NCI-H146 treated with DMSO at 0.1 percent for 48 hours (cell line): ENCODE data around the gene CRYBB3.

Experiments used
- DNase-seq: peaks from one replicate; lab custom pipeline; 2025; ENCODE audit not compliant: unreplicated experiment; lab: John Stamatoyannopoulos, UW

The CRYBB3 gene

GRCh38 chr22:25199731-25200520, at the start of gene CRYBB3:
TSS of gene CRYBB3 (plus strand) at chr22:25199858. CDS start at chr22:25201397, 1,539 bp downstream.
- DNase-seq: no peak

GRCh38 chr22:25153961-25154666, 45.5 kb upstream of the CRYBB3 start:
- DNase-seq: no peak

GRCh38 chr22:25154667-25154999, 45.0 kb upstream of the CRYBB3 start:
- no peak for DNase-seq

GRCh38 chr22:25156736-25157135, 42.9 kb upstream of the CRYBB3 start:
- DNase-seq: no peak

- DNase-seq: no peak
These were observed 40.6 kb upstream of the CRYBB3 start for GRCh38 chr22:25159028-25159427.

GRCh38 chr22:25160120-25160996, 39.3 kb upstream of the CRYBB3 start:
- DNase-seq: no peak

GRCh38 chr22:25161017-25161915, 38.4 kb upstream of the CRYBB3 start:
- no peak for DNase-seq

- DNase-seq: no peak
These were observed 37.6 kb upstream of the CRYBB3 start for GRCh38 chr22:25161916-25162530.

- DNase-seq: no peak
These were observed 37.1 kb upstream of the CRYBB3 start for GRCh38 chr22:25162561-25162960.

- no peak for DNase-seq
These were observed 33.9 kb upstream of the CRYBB3 start for GRCh38 chr22:25165785-25166184.

GRCh38 chr22:25166266-25167040, 33.2 kb upstream of the CRYBB3 start:
- peak; percentile 32 for DNase-seq

GRCh38 chr22:25167082-25167481, 32.6 kb upstream of the CRYBB3 start:
- DNase-seq: peak; percentile 30

- no peak for DNase-seq
These were observed 31.6 kb upstream of the CRYBB3 start for GRCh38 chr22:25167834-25168601.

- DNase-seq: no peak
These were observed 30.2 kb upstream of the CRYBB3 start for GRCh38 chr22:25169278-25170031.

- no peak for DNase-seq
These were observed 29.2 kb upstream of the CRYBB3 start for GRCh38 chr22:25170426-25170980.

- DNase-seq: no peak
These were observed 27.5 kb upstream of the CRYBB3 start for GRCh38 chr22:25172153-25172552.

GRCh38 chr22:25174156-25174887, 25.3 kb upstream of the CRYBB3 start:
- DNase-seq: no peak
